GM19035 (cell line): ENCODE measurements around the gene SEC23A.
"Not testable (repeated sequence)": the region's sequence is repeated elsewhere in the genome, so short reads cannot be mapped to it uniquely, and the experiment has no call there.

Experiments
- ATAC-seq: cut with Tn5 transposase; IDR thresholded peaks from one replicate; pipeline ENCODE4 v1.9.1; 2021; ENCODE audit not compliant: unreplicated experiment

SEC23A gene

DNA sequence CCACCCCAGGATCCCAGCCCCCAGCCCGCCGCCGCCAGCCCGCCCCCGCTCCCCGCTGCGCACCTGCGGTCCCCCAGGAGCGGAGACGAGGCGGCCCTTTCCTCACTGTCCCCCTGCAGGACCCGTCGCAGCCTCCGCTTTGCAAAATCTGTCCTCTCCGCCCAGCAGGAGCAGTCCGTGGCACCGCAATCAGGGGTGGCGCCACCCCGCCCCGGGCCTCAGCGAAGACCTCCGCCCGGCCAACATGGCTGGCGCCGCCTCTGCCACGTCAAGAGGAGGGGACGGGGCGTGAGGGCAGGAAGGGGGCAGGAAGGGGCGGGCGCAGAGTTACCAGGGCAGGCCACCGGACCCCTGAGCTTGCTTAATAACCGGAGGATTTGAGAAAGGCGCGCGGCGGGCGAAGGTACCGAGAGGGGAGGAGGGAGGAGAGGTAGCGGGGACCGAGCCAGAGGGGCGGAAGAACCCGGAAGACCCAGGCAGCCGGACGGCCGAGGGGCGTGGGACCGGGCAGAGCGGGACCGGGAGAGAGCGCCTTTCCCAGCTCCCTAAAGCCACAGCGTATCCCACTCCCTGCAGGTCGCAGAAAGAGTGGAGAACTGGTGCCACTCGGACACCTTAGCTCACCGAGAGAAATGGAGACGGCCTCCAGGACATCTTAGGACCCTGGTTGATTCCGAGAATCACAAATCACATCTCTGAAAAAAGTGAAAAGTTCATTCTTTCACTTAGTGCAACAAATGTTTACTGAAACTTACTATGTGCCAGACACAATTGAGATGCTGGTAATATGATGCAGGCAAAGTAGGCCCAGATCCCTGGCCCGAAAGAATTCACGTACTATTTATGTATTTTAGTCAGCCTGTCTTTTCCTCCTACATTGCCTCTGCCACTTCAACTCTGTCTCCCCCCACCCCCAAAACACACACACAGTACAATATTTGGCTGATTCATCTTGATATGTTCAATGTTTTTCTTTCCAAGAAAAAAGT lies at the start of gene SEC23A:
TSS of gene SEC23A (minus strand) at position 267 of the 989 bp plus-strand sequence. CDS start 7,117 bp downstream, outside the sequence.
- ATAC-seq = peak; percentile 88

GRCh38 chr14:39145266-39145966 lies 42.4 kb upstream of the SEC23A start:
- no peak for ATAC-seq

DNA sequence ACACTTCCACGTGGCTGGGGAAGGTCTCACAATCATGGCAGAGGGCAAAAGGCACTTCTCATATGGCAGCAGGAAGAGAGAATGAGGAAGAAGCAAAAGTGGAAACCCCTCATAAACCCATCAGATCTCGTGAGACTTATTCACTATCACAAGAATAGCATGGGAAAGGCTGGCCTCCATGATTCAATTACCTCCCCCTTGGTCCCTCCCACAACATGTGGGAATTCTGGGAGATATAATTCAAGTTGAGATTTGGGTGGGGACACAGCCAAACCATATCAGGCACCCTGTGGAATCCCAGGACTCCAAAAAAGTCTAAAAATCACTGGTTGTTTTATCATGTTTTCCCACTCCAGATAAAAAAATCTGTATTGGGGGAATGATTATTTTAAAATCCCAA lies 40.2 kb upstream of the SEC23A start:
- ATAC-seq = not testable (repeated sequence)

- not testable (repeated sequence) for ATAC-seq
These were observed 38.6 kb upstream of the SEC23A start for GRCh38 chr14:39141623-39142022.

GRCh38 chr14:39140170-39140569 lies 37.1 kb upstream of the SEC23A start:
- ATAC-seq = no peak

GRCh38 chr14:39138440-39138839 lies 35.4 kb upstream of the SEC23A start:
- no peak for ATAC-seq

DNA sequence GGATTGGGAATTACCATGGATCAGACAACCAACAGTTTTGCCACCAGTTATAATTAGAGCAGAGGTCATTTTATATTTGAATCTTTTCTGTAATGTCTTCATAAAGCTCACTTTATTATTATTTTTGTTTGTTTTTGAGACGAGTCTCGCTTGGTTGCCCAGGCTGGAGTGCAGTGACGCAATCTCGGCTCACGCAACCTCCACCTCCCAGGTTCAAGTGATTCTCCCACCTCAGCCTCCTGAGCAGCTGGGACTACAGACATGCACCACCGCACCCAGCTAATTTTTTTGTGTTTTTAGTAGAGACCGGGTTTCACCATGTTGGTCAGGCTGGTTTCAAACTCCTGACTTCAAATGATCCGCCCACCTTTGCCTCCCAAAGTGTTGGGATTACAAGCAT lies 34.8 kb upstream of the SEC23A start:
- ATAC-seq = not testable (repeated sequence)

- no peak for ATAC-seq
These were observed 19.5 kb upstream of the SEC23A start for GRCh38 chr14:39122330-39123138.

DNA sequence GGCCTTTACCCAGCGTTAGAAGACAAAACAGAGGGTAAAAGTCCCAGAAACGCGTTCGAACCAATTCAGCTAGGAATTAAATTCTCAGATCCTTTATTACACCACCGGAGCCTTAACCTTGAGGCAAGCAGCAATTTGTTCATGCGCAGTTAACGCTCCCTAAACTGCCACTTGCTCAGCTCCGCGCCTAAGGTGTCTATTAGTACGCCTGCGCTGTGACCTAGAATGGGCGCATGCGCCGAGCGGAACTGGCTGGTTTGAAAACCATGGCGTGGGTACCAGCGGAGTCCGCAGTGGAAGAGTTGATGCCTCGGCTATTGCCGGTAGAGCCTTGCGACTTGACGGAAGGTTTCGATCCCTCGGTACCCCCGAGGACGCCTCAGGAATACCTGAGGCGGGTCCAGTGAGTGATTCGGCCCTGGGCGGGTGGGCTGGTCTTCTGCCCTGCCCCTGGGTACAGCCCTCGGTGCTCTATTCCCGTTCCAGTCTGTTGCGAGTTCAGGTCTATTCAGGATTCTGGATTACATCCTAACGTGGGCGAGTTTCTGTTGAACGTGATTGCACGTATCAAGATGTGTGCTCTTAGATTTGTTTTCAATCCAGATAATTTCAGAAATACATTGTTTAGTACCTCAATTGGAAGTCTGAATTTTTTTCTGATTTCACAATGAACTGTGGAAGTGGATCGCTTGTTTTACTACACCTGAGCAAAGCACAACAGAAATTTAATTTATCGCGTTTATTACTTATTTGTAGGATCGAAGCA lies 11.2 kb upstream of the SEC23A start, which contains the start of gene GEMIN2:
TSS of gene GEMIN2 (plus strand) at position 251 of the 766 bp plus-strand sequence. CDS start at position 267, 16 bp downstream.
- peak; percentile 83 for ATAC-seq

DNA sequence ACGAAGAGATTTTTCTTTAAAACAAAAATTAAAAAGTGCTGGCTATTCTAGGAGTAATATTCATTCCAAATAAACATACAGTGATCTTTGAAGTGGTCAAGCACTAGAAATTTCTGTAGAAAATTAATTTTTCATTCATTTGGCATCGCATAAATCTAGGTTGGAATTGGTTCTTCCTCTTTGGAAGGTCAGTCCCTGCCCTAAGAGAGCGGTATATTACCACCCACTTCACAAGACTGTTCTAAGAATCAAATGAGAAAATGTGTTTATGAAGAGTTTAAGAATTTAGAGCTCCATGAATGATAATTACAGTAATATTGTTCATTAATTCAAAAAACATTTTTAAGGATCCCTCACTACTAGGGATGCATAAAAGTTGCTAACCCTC lies 10.6 kb upstream of the SEC23A start:
- ATAC-seq = no peak

DNA sequence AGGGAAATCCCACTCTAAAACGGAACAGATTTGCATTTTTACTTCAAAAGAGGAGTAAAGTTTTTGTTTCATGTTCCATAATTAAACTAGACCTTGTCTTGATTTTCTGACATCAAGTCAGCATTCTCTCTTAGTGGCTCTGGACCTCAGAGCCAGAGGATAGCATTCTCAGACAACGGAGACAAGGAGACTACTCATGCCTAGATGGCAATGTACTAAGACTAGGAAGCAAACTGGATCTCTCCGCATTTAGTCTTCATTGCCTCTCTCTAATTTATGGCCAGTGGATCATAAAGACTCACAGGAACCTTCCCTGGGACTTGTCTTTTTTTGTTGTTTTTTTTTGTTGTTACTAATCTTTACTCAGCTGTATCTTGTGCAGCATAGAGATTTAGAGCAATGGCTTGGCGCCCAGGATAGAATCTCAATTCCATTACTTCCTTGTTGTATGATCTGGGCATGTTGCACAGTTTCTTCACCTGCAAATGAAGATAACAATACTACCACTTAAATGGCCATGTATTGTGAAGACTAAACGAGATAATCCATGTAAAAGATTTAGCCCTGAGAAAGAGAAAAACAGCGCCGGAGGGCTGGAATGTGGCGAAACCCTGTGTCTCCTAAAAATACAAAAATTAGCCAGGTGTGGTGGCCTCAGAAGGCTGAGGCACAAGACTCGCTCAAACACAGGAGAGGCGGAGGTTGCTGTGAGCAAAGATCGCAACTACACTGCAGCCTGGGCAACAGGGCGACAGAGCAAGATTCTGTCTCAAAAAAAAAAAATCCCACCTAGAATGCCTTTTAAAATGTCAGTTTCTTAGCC lies 7.1 kb upstream of the SEC23A start:
- no peak for ATAC-seq

- ATAC-seq = no peak
These were observed 5.8 kb upstream of the SEC23A start for GRCh38 chr14:39108791-39109190.

- peak; percentile 29 for ATAC-seq
These were observed 4.6 kb upstream of the SEC23A start for GRCh38 chr14:39107591-39107996.

- not testable (repeated sequence) for ATAC-seq
These were observed 1.2 kb upstream of the SEC23A start for GRCh38 chr14:39104078-39104801.

- ATAC-seq = peak; percentile 31
These were observed 618 bp downstream of the SEC23A start for GRCh38 chr14:39102265-39102968.

DNA sequence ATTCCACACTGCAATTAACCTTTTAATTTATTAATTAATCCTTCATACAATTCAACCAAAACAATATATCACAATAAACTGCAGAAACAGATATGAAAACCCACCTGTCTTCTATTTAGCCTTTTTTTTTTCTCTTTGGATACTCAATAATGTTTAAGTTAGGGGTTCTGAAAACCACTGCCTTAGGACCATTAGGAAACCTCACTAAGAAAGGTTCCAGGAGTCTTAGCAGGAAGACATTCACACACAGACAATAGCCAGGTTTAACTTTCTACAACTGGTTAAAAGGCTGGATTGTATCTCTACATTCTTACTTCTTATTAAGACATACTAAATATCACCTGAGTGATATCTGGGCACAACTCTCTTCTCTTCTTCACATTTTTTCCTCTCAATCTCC lies 3.3 kb downstream of the SEC23A start:
- ATAC-seq = no peak

DNA sequence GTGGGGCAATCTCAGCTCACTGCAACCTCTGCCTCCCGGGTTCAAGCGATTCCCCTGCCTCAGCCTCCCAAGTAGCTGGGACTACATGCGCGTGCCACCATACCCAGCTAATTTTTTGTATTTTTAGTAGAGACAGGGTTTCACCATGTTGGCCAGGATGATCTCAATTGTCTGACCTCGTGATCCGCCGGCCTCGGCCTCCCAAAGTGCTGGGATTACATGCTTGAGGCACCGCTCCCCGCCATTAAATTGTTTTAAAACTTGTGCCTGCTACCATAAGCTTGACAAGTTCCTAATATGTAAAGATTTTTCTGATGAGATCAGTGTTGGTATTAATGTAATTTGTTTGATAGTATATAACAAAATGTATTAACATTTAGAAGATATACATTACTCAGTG lies 3.8 kb downstream of the SEC23A start:
- ATAC-seq = not testable (repeated sequence)

DNA sequence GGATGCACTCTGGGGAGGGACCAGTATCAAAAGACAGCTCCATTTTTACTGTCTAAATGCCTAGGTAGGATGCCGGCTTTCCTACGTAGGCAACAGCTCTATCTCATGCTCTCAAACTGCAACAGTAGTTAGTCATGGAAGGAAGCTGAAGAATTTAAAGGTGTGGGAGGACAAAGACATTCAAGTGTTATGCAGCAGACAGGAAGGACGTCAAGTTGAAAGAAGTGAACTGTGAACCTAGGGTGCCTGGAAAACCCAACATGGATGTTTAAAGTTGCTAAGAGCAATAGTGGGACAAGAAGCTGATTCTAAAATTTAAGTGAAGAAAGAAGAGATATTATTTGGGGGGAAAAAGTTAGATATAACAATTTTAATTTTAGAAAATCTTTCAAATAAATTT lies 5.9 kb downstream of the SEC23A start:
- ATAC-seq = no peak
